HEK293 (cell line): ENCODE data around the gene WDR70.
A peak's percentile ranks its signal among the peaks of the same experiment; 100 is the strongest.

Experiments
- CTCF ChIA-PET: fragments of 350-600 bp; formaldehyde crosslinking; extraction: SDS; loops from one replicate; lab custom pipeline; 2021; ENCODE audit warnings: antibody characterized with exemption; lab: Yijun Ruan, JAX
- POLR2A ChIA-PET: fragments of 300-600 bp; formaldehyde crosslinking; extraction: SDS; loops from one replicate; lab custom pipeline; 2020; ENCODE audit warnings: antibody characterized with exemption, inconsistent platforms; lab: Yijun Ruan, JAX
- H3K27ac ChIP-seq: fragments of 200-500 bp; sonication (Bioruptor generic); 2 replicates; pipeline ENCODE4 v1.5.1; 2014; ENCODE audit warnings: low read depth, low read length, control low read depth, inconsistent platforms; ENCODE audit errors: extremely low read depth
- H3K36me3 ChIP-seq, 2 experiments: fragments of 200-500 bp in 1 of 2; sonication (Bioruptor generic) in 1 of 2; 1 replicate in 1 of 2; 2 replicates in 1 of 2; pipeline ENCODE4 v1.5.1; 2014 to 2017; ENCODE audit warnings: inconsistent platforms in 2 of 2, low read length in 2 of 2; ENCODE audit not compliant: control insufficient read depth in 2 of 2, insufficient read depth in 1 of 2
- H3K4me1 ChIP-seq: fragments of 200-500 bp; sonication (Bioruptor generic); 2 replicates; pipeline ENCODE4 v1.5.1; 2014; ENCODE audit warnings: mild to moderate bottlenecking, low read length, inconsistent platforms; ENCODE audit not compliant: control insufficient read depth, insufficient read depth
- H3K4me3 ChIP-seq: 2 replicates; pipeline ENCODE4 v1.5.1; 2011; ENCODE audit warnings: low read depth, mild to moderate bottlenecking, control low read depth, low read length, moderate library complexity
- H3K9me3 ChIP-seq: fragments of 200-500 bp; sonication (Bioruptor generic); 2 replicates; pipeline ENCODE4 v1.5.1; 2014; ENCODE audit warnings: low read depth, low read length, inconsistent platforms; ENCODE audit not compliant: control insufficient read depth, insufficient read depth
- ELK4 ChIP-seq: IDR thresholded peaks from 2 replicates; pipeline ENCODE4 v1.6.1; 2011; ENCODE audit warnings: mild to moderate bottlenecking, low read depth, low read length, borderline replicate concordance
- GLI4 ChIP-seq: fragments of 450-650 bp; formaldehyde crosslinking; IDR thresholded peaks from 2 replicates; pipeline ENCODE4 v1.5.1; 2016; ENCODE audit warnings: missing biosample characterization, missing genetic modification characterization
- GLIS1 ChIP-seq: fragments of 450-650 bp; formaldehyde crosslinking; IDR thresholded peaks from 2 replicates; pipeline ENCODE4 v1.5.1; 2016; ENCODE audit warnings: missing biosample characterization, missing genetic modification characterization
- KLF8 ChIP-seq: fragments of 450-650 bp; formaldehyde crosslinking; IDR thresholded peaks from 2 replicates; pipeline ENCODE4 v1.5.1; 2016; ENCODE audit warnings: missing biosample characterization, missing genetic modification characterization
- SCRT1 ChIP-seq: fragments of 450-650 bp; formaldehyde crosslinking; IDR thresholded peaks from 2 replicates; pipeline ENCODE4 v1.5.1; 2016; ENCODE audit warnings: missing biosample characterization, missing genetic modification characterization, borderline replicate concordance
- SCRT2 ChIP-seq: fragments of 450-650 bp; formaldehyde crosslinking; IDR thresholded peaks from 2 replicates; pipeline ENCODE4 v1.5.1; 2016; ENCODE audit warnings: missing biosample characterization, missing genetic modification characterization
- TSHZ1 ChIP-seq: fragments of 450-650 bp; formaldehyde crosslinking; IDR thresholded peaks from 2 replicates; pipeline ENCODE4 v1.5.1; 2016; ENCODE audit warnings: missing biosample characterization, missing genetic modification characterization, borderline replicate concordance
- ZBTB17 ChIP-seq: fragments of 450-650 bp; formaldehyde crosslinking; IDR thresholded peaks from 2 replicates; pipeline ENCODE4 v1.5.1; 2016; ENCODE audit warnings: missing biosample characterization, missing genetic modification characterization
- ZNF292 ChIP-seq: fragments of 450-650 bp; formaldehyde crosslinking; IDR thresholded peaks from 2 replicates; pipeline ENCODE4 v1.5.1; 2016; ENCODE audit warnings: low read depth, missing biosample characterization, missing genetic modification characterization, borderline replicate concordance
- ZNF423 ChIP-seq: fragments of 450-650 bp; formaldehyde crosslinking; IDR thresholded peaks from 2 replicates; pipeline ENCODE4 v1.5.1; 2016; ENCODE audit warnings: missing biosample characterization, missing genetic modification characterization
- ZNF449 ChIP-seq: fragments of 450-650 bp; formaldehyde crosslinking; IDR thresholded peaks from 2 replicates; pipeline ENCODE4 v1.5.1; 2017; ENCODE audit warnings: missing biosample characterization, mild to moderate bottlenecking, missing genetic modification characterization, moderate library complexity
- ZNF621 ChIP-seq: fragments of 450-650 bp; formaldehyde crosslinking; IDR thresholded peaks from 2 replicates; pipeline ENCODE4 v1.5.1; 2017; ENCODE audit warnings: missing biosample characterization, missing genetic modification characterization
- ZNF791 ChIP-seq: fragments of 450-650 bp; formaldehyde crosslinking; IDR thresholded peaks from 2 replicates; pipeline ENCODE4 v1.5.1; 2016; ENCODE audit warnings: missing biosample characterization, missing genetic modification characterization

The WDR70 gene

GRCh38 chr5:37660319-37660718, 281.2 kb downstream of the WDR70 start (continued):
- TF ChIP-seq TSHZ1 (tag by site-specific recombination) = no peak
- no peak for TF ChIP-seq ZNF449 (tag by site-specific recombination)

GRCh38 chr5:37661227-37661920, 282.3 kb downstream of the WDR70 start:
- no peak overlapping the region for H3K27ac ChIP-seq
- H3K4me3 ChIP-seq = no peak overlapping the region
- H3K9me3 ChIP-seq = no peaks in the 10 kb centered on the region
- CTCF ChIA-PET = interaction anchor here (0.7 kb wide), 1 partner anchor 62 kb away, joined by 3 read pairs; no protein-coding TSS in a partner anchor
- H3K4me1 ChIP-seq = 0 out of 2 replicates have a peak, but pooled peaks cover 3% of the 10 kb centered on the region
- POLR2A ChIA-PET = no interaction called here
- no peaks in the 10 kb centered on the region for H3K36me3 ChIP-seq
- TF ChIP-seq ZBTB17 (tag by site-specific recombination) = 0 out of 2 replicates have a peak, but pooled peaks have one; percentile 20
- no peak for TF ChIP-seq GLIS1

- Histone ChIP-seq H3K36me3 (no peaks in the 10 kb centered on the region), H3K27ac (no peak overlapping the region)
- CTCF ChIA-PET = interaction anchor here (0.6 to 0.7 kb wide), 2 partner anchors 62 to 603 kb away, joined by 3 read pairs; no protein-coding TSS in a partner anchor
- no peak for TF ChIP-seq ZNF621 (tag by site-specific recombination)
- TF ChIP-seq ZNF423 = no peak
- no peak for TF ChIP-seq SCRT1 (tag by site-specific recombination)
- TF ChIP-seq ZNF791 (tag by site-specific recombination) = no peak
- no peak for TF ChIP-seq KLF8 (tag by site-specific recombination)
- TF ChIP-seq, all 188 proteins: peak for 0
- Histone ChIP-seq H3K4me1 (0 out of 2 replicates have a peak, but pooled peaks cover 3% of the 10 kb centered on the region), H3K4me3 (no peak overlapping the region), H3K9me3 (no peaks in the 10 kb centered on the region)
- POLR2A ChIA-PET = no interaction called here
Measured at GRCh38 chr5:37661951-37662350, 282.8 kb downstream of the WDR70 start.

- no peak for TF ChIP-seq ELK4
- no peak for TF ChIP-seq GLI4 (tag by site-specific recombination)
- no peak for TF ChIP-seq SCRT2 (tag by site-specific recombination)
- TF ChIP-seq ZNF292 (tag by site-specific recombination) = no peak
- ChIA-PET POLR2A (no interaction called here), CTCF (interaction anchor here (0.6 to 0.7 kb wide), 2 partner anchors 61 to 603 kb away, joined by 3 read pairs; no protein-coding TSS in a partner anchor)
- Histone ChIP-seq H3K4me1 (0 out of 2 replicates have a peak, but pooled peaks cover 3% of the 10 kb centered on the region), H3K27ac (no peak overlapping the region), H3K4me3 (no peak overlapping the region), H3K36me3 (no peaks in the 10 kb centered on the region), H3K9me3 (no peaks in the 10 kb centered on the region)
Measured at GRCh38 chr5:37662362-37662761, 283.2 kb downstream of the WDR70 start.
